CD4-positive, alpha-beta memory T cell (primary cell): ENCODE data around the gene BTNL3. TPM values are rescaled to one million over a fixed set of nuclear protein-coding genes. Genes with fewer than 3 reads are reported as not detected.
A peak's percentile ranks its signal among the peaks of the same experiment; 100 is the strongest.
"Not testable (repeated sequence)": the region's sequence is repeated elsewhere in the genome, so short reads cannot be mapped to it uniquely, and the experiment has no call there.

Experiments
- CTCF ChIA-PET: fragments of 350-600 bp; sonication (Branson Sonifier 250); formaldehyde crosslinking; loops from one replicate; lab custom pipeline; 2021; ENCODE audit warnings: inconsistent platforms; ENCODE audit not compliant: partially characterized antibody; lab: Charles Lee
- POLR2A ChIA-PET: fragments of 350-600 bp; sonication (Branson Sonifier 250); formaldehyde crosslinking; loops from one replicate; lab custom pipeline; 2021; ENCODE audit not compliant: partially characterized antibody; lab: Charles Lee
- DNase-seq, 5 donors: peaks; one replicate each; pipeline versions ENCODE4 v3.0.0 to v3.0.0-alpha.2; 2020 to 2022; ENCODE audit warnings: mixed read lengths in 1 of 5
- H3K27ac ChIP-seq: one replicate; pipeline ENCODE4 v1.7.0; 2013; ENCODE audit warnings: low read depth, low read length
- H3K27me3 ChIP-seq: 2 replicates; pipeline ENCODE4 v1.7.0; 2013; ENCODE audit warnings: mild to moderate bottlenecking, low read length, moderate library complexity; ENCODE audit not compliant: insufficient read depth
- H3K36me3 ChIP-seq: 2 replicates; pipeline ENCODE4 v1.7.0; 2013; ENCODE audit warnings: mild to moderate bottlenecking, low read length, moderate library complexity; ENCODE audit not compliant: insufficient read depth
- H3K4me1 ChIP-seq: 2 replicates; pipeline ENCODE4 v1.7.0; 2013; ENCODE audit warnings: mild to moderate bottlenecking, low read length, moderate library complexity; ENCODE audit not compliant: insufficient read depth
- H3K4me3 ChIP-seq, 2 donors: one replicate each; pipeline ENCODE4 v1.7.0; 2013; ENCODE audit warnings: low read length in 2 of 2, mild to moderate bottlenecking in 1 of 2
- H3K9me3 ChIP-seq, 2 donors: one replicate each; pipeline ENCODE4 v1.7.0; 2013; ENCODE audit warnings: low read length in 2 of 2, control low read depth in 1 of 2; ENCODE audit not compliant: control insufficient read depth in 1 of 2
- H3K27ac Mint-ChIP-seq, 7 donors: one replicate each; pipeline ENCODE4 v1.8.0; 2020 to 2021; ENCODE audit warnings: mixed read lengths in 7 of 7, mild to moderate bottlenecking in 6 of 7, inconsistent platforms in 3 of 7, moderate library complexity in 3 of 7
- H3K27me3 Mint-ChIP-seq, 2 donors: one replicate each; pipeline ENCODE4 v1.8.0; 2020 to 2021; ENCODE audit warnings: mixed read lengths in 2 of 2
- H3K36me3 Mint-ChIP-seq, 2 donors: one replicate each; pipeline ENCODE4 v1.8.0; 2020 to 2021; ENCODE audit warnings: mixed read lengths in 2 of 2, inconsistent platforms in 1 of 2, mild to moderate bottlenecking in 1 of 2
- H3K4me1 Mint-ChIP-seq, 4 donors: one replicate each; pipeline ENCODE4 v1.8.0; 2020 to 2021; ENCODE audit warnings: mixed read lengths in 4 of 4, mild to moderate bottlenecking in 1 of 4
- H3K4me3 Mint-ChIP-seq, 8 donors: one replicate each; pipeline ENCODE4 v1.8.0; 2020 to 2021; ENCODE audit warnings: mixed read lengths in 8 of 8, mild to moderate bottlenecking in 7 of 8, moderate library complexity in 6 of 8, inconsistent platforms in 3 of 8
- H3K9me3 Mint-ChIP-seq, 8 donors: one replicate each; pipeline ENCODE4 v1.8.0; 2020 to 2021; ENCODE audit warnings: mixed read lengths in 8 of 8, mild to moderate bottlenecking in 5 of 8, inconsistent platforms in 3 of 8, moderate library complexity in 1 of 8
- intact Hi-C: fragments of 100-400 bp; cut with micrococcal nuclease; formaldehyde crosslinking; loops from one replicate; pipeline ENCODE4 v1.15.1; 2023
- polyA plus RNA-seq, 2 donors: library from polyadenylated mRNA; unstranded; fragments of 300-500 nt; fragmentation: Illumina TruSeq; gene quantifications; one replicate each; pipeline ENCODE4 v1.2.3, GENCODE V29; 2021
- total RNA-seq, 2 experiments: library from RNA; stranded (reverse); gene quantifications; one replicate each; pipeline ENCODE4 v1.2.3, GENCODE V29; 2021

The BTNL3 gene
- total and polyA plus RNA-seq, 4 experiments from 2014 or later: not detected

DNA sequence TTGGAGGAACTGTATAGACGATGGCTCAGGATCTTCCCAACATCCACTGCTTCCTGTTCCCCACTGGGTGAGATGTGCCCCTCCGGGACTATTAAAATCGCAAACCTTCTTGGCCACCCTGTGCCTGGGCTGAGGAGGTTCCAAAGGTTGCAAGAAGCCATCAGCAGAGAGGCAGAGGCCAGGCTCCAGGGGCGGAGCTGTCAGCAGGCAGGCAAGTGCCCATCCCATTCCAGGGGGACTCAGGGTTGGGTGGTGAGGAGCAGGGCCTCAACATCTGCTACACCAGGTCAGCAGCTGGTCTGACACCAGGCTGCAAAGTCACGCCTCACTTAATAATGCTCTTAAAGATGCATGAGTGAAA lies 2.2 kb downstream of the BTNL3 start:
- Mint-ChIP-seq H3K4me1 (no peaks in the 10 kb centered on the region), H3K27ac (no peak overlapping the region), H3K27me3 (peaks cover 11 to 36% of the 10 kb centered on the region in 2 donors), H3K9me3 (peaks cover 0 to 20% (median 9%) of the 10 kb centered on the region in 8 donors), H3K4me3 (no peak overlapping the region), H3K36me3 (peaks cover 0 to 1% of the 10 kb centered on the region in 2 donors)
- Histone ChIP-seq H3K36me3 (no peaks in the 10 kb centered on the region), H3K4me1 (no peaks in the 10 kb centered on the region), H3K27ac (no peak overlapping the region), H3K4me3 (no peak overlapping the region), H3K27me3 (no peaks in the 10 kb centered on the region), H3K9me3 (no peaks in the 10 kb centered on the region)
- DNase-seq: no peak
- intact Hi-C loops: no loop called here
- CTCF ChIA-PET: no interaction called here
- POLR2A ChIA-PET: no interaction called here

DNA sequence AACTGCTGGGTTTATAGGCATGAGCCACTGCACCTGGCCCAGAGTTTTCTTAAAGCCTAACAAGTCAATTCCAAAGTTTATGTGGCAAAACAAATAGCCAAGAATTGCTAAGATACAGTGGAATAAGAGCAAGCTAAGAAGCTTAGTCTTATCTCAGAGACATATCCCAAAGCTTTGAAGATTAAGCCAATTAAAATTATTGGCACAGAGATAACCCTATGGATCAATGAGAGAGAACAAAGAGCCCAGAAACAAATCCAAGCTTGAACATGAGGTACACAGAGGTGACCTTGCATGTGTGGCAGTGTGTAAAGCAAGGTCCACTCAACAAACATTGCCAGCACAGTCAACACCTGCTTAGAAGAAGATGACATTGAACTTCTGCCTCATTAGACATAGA lies 13.3 kb downstream of the BTNL3 start:
- no peak overlapping the region for H3K4me3 ChIP-seq
- H3K4me3 Mint-ChIP-seq: no peak overlapping the region
- POLR2A ChIA-PET: no interaction called here
- CTCF ChIA-PET: no interaction called here
- DNase-seq: no peak
- intact Hi-C loops: no loop called here
- H3K27me3 Mint-ChIP-seq: peaks cover 8 to 18% of the 10 kb centered on the region in 2 donors
- no peak overlapping the region for H3K27ac Mint-ChIP-seq
- no peaks in the 10 kb centered on the region for H3K4me1 Mint-ChIP-seq
- H3K4me1 ChIP-seq: no peaks in the 10 kb centered on the region
- no peaks in the 10 kb centered on the region for H3K36me3 Mint-ChIP-seq
- no peaks in the 10 kb centered on the region for H3K27me3 ChIP-seq
- H3K9me3 ChIP-seq: no peaks in the 10 kb centered on the region
- no peaks in the 10 kb centered on the region for H3K36me3 ChIP-seq
- no peaks in the 10 kb centered on the region for H3K9me3 Mint-ChIP-seq
- no peak overlapping the region for H3K27ac ChIP-seq

DNA sequence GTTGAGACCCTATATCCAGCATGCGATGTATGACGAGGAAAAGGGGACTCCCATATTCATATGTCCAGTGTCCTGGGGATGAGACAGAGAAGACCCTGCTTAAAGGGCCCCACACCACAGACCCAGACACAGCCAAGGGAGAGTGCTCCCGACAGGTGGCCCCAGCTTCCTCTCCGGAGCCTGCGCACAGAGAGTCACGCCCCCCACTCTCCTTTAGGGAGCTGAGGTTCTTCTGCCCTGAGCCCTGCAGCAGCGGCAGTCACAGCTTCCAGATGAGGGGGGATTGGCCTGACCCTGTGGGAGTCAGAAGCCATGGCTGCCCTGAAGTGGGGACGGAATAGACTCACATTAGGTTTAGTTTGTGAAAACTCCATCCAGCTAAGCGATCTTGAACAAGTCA lies 17.1 kb downstream of the BTNL3 start:
- Histone ChIP-seq H3K27ac (no peak overlapping the region), H3K36me3 (no peaks in the 10 kb centered on the region), H3K4me1 (no peaks in the 10 kb centered on the region), H3K27me3 (no peaks in the 10 kb centered on the region), H3K9me3 (no peaks in the 10 kb centered on the region), H3K4me3 (no peak overlapping the region)
- no peaks in the 10 kb centered on the region for H3K9me3 Mint-ChIP-seq
- H3K4me1 Mint-ChIP-seq: no peaks in the 10 kb centered on the region
- ChIA-PET CTCF (no interaction called here), POLR2A (no interaction called here)
- no peak overlapping the region for H3K27ac Mint-ChIP-seq
- peaks cover 9 to 17% of the 10 kb centered on the region in 2 donors for H3K27me3 Mint-ChIP-seq
- DNase-seq: no peak
- no peaks in the 10 kb centered on the region for H3K36me3 Mint-ChIP-seq
- intact Hi-C loops: no loop called here
- H3K4me3 Mint-ChIP-seq: no peak overlapping the region

DNA sequence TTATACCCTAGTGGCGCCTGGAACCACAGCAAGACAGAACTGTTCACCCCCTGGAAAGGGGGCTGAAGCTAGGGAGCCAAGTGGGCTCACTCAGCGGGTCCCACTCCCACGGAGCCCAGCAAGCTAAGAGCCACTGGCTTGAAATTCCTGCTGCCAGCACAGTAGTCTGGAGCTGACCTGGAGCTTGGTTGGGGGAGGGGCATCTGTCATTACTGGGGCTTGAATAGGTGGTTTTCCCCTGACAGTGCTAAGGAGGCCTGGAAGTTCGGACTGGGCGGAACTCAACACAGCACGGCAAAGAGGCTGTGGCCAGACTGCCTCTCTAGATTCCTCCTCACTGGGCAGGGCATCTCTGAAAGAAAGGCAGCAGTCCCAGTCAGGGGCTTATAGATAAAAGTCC lies 19.5 kb downstream of the BTNL3 start:
- Histone ChIP-seq H3K9me3 (no peaks in the 10 kb centered on the region), H3K27me3 (no peaks in the 10 kb centered on the region), H3K36me3 (no peaks in the 10 kb centered on the region), H3K4me3 (no peak overlapping the region), H3K4me1 (no peaks in the 10 kb centered on the region), H3K27ac (no peak overlapping the region)
- Mint-ChIP-seq H3K27me3 (peaks cover 9 to 28% of the 10 kb centered on the region in 2 donors), H3K4me1 (no peaks in the 10 kb centered on the region), H3K27ac (no peak overlapping the region), H3K36me3 (no peaks in the 10 kb centered on the region), H3K4me3 (no peak overlapping the region), H3K9me3 (no peaks in the 10 kb centered on the region)
- POLR2A ChIA-PET: no interaction called here
- CTCF ChIA-PET: no interaction called here
- intact Hi-C loops: no loop called here
- no peak for DNase-seq

DNA sequence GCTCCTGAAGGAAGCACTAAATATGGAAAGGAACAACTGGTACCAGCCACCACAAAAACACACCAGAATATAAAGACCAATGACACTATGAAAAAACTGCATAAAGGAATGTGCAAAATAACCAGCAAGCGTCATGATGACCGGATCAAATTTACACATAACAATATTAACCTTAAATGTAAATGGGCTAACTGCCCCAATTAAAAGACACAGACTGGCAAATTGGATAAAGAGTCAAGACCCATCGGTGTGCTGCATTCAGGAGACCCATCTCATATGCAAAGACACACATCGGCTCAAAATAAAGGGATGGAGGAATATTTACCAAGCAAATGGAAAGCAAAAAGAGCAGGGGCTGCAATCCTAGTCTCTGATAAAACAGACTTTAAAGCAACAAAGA lies 21.4 kb downstream of the BTNL3 start:
- intact Hi-C loops, H3K4me1 ChIP-seq, CTCF ChIA-PET, H3K9me3 Mint-ChIP-seq, H3K36me3 Mint-ChIP-seq, H3K27ac ChIP-seq, DNase-seq, POLR2A ChIA-PET, H3K27ac Mint-ChIP-seq, H3K9me3 ChIP-seq, H3K4me3 Mint-ChIP-seq, H3K4me1 Mint-ChIP-seq, H3K36me3 ChIP-seq, H3K4me3 ChIP-seq, H3K27me3 ChIP-seq: not testable (repeated sequence)
- peaks cover 9 to 26% of the 10 kb centered on the region in 2 donors for H3K27me3 Mint-ChIP-seq

DNA sequence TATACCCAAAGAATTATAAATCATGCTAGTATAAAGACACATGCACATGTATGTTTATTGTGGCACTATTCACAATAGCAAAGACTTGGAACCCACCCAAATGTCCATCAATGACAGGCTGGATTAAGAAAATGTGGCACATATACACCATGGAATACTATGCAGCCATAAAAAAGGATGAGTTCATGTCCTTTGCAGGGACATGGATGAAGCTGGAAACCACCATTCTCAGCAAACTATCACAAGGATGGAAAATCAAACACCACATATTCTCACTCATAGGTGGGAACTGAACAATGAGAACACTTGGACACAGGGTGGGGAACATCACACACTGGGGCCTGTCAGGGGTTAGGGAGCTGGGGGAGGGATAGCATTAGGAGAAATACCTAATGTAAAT lies 26.0 kb downstream of the BTNL3 start:
- H3K4me1 ChIP-seq, H3K4me1 Mint-ChIP-seq, H3K27ac Mint-ChIP-seq, H3K27ac ChIP-seq, H3K9me3 ChIP-seq, POLR2A ChIA-PET, H3K36me3 Mint-ChIP-seq, H3K9me3 Mint-ChIP-seq, H3K4me3 ChIP-seq, H3K36me3 ChIP-seq, intact Hi-C loops, H3K4me3 Mint-ChIP-seq, H3K27me3 ChIP-seq, DNase-seq, CTCF ChIA-PET: not testable (repeated sequence)
- H3K27me3 Mint-ChIP-seq: peaks cover 9 to 26% of the 10 kb centered on the region in 2 donors

DNA sequence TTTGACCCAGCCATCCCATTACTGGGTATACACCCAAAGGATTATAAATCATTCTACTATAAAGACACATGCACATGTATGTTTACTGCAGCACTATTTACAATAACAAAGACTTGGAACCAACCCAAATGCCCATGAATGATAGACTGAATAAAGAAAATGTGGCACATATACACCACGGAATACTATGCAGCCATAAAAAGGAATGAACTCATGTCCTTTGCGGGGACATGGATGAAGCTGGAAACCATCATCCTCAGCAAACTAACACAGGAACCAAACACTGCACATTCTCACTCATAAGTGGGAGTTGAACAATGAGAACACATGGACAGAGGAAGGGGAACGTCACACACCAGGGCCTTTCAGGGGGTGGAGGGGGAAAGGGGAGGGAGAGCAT lies 28.8 kb downstream of the BTNL3 start:
- H3K27ac ChIP-seq, H3K4me3 Mint-ChIP-seq, DNase-seq, H3K4me1 ChIP-seq, H3K9me3 ChIP-seq, H3K4me3 ChIP-seq, H3K4me1 Mint-ChIP-seq, POLR2A ChIA-PET, H3K36me3 Mint-ChIP-seq, H3K36me3 ChIP-seq, intact Hi-C loops, H3K27me3 ChIP-seq, CTCF ChIA-PET: not testable (repeated sequence)
- Mint-ChIP-seq H3K27ac (peak overlapping the region in 1 of 7 donors; percentile 66), H3K27me3 (peaks cover 9 to 27% of the 10 kb centered on the region in 2 donors), H3K9me3 (peaks cover 2 to 27% (median 17%) of the 10 kb centered on the region in 8 donors)

DNA sequence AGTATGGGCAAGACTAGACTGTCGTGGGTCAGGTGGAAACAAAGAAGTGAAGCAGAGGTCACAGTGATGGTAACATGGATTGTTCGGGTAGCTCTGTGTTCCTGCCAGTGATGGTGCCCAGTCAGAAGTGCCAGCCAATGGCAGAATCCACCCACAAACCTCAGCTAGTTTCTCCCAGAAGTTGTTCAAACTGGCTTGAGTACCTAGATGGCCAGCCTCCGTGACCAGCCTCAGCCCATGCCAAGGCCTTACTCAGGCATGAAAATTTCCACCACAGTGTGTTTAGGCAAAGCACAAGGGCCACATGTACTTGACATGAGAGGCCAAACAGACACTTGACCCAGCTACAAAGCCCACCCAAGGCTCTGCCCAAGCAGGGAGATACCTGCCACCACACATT lies 32.0 kb downstream of the BTNL3 start:
- Mint-ChIP-seq H3K27ac (no peak overlapping the region), H3K4me1 (no peaks in the 10 kb centered on the region), H3K4me3 (no peak overlapping the region), H3K36me3 (peaks cover 3 to 6% of the 10 kb centered on the region in 2 donors), H3K9me3 (peaks cover 4 to 36% (median 28%) of the 10 kb centered on the region in 8 donors), H3K27me3 (peaks cover 23 to 33% of the 10 kb centered on the region in 2 donors)
- POLR2A ChIA-PET: no interaction called here
- H3K27ac ChIP-seq: no peak overlapping the region
- H3K9me3 ChIP-seq: no peaks in the 10 kb centered on the region
- intact Hi-C loops: no loop called here
- H3K27me3 ChIP-seq: no peaks in the 10 kb centered on the region
- H3K4me3 ChIP-seq: no peak overlapping the region
- H3K36me3 ChIP-seq: no peaks in the 10 kb centered on the region
- DNase-seq: no peak
- H3K4me1 ChIP-seq: no peaks in the 10 kb centered on the region
- CTCF ChIA-PET: no interaction called here
